HL-60 (cell line): Measurements from ENCODE around the gene ACVR1.

Experiments used
- DNase-seq, 2 experiments: peaks; one replicate each; pipeline ENCODE4 v3.0.0-alpha.2; 2010 to 2020; ENCODE audit warnings: low read depth in 1 of 2, low spot score in 1 of 2
- H3K27ac ChIP-seq: fragments of 250-450 bp; sonication (Bioruptor Pico); replicated peaks from 2 replicates; pipeline ENCODE4 v1.5.1; 2020; ENCODE audit warnings: mild to moderate bottlenecking, moderate library complexity
- H3K27me3 ChIP-seq: fragments of 250-450 bp; sonication (Bioruptor Pico); 2 replicates; pipeline ENCODE4 v1.5.1; 2021; ENCODE audit warnings: mild to moderate bottlenecking, moderate library complexity; ENCODE audit not compliant: insufficient read depth, poor library complexity, severe bottlenecking
- H3K4me3 ChIP-seq: replicated peaks from 2 replicates; pipeline ENCODE4 v1.5.1; 2011; ENCODE audit warnings: mild to moderate bottlenecking, control low read depth, low read length; ENCODE audit not compliant: insufficient read depth
- CTCF ChIP-seq: IDR thresholded peaks from one replicate; pipeline ENCODE4 v1.5.1; 2011; ENCODE audit warnings: low read length, control low read depth, inconsistent platforms; ENCODE audit not compliant: insufficient read depth
- GABPA ChIP-seq: IDR thresholded peaks from 2 replicates; pipeline ENCODE4 v1.6.1; 2012; ENCODE audit warnings: low read depth
- POLR2AphosphoS5 ChIP-seq: IDR thresholded peaks from 2 replicates; pipeline ENCODE4 v1.6.1; 2012; ENCODE audit warnings: low read depth
- REST ChIP-seq: IDR thresholded peaks from 2 replicates; pipeline ENCODE4 v1.6.1; 2012; ENCODE audit warnings: low read depth; ENCODE audit not compliant: insufficient replicate concordance
- SPI1 ChIP-seq: IDR thresholded peaks from 2 replicates; pipeline ENCODE4 v1.6.1; 2012; ENCODE audit warnings: low read depth, mild to moderate bottlenecking, borderline replicate concordance

The ACVR1 gene

GRCh38 chr2:157771234-157771633 lies 104.9 kb downstream of the ACVR1 start:
- no peak overlapping the region for H3K4me3 ChIP-seq
- no peak for DNase-seq

GRCh38 chr2:157769856-157770255 lies 106.3 kb downstream of the ACVR1 start:
- no peak for TF ChIP-seq REST
- no peak for TF ChIP-seq POLR2AphosphoS5
- no peak for TF ChIP-seq SPI1
- no peak for TF ChIP-seq GABPA
- no peak for TF ChIP-seq CTCF
- DNase-seq, result no peak
- Histone ChIP-seq H3K27ac (no peak overlapping the region), H3K27me3 (no peaks in the 10 kb centered on the region), H3K4me3 (no peak overlapping the region)

More at GRCh38 chr2:157771234-157771633, 104.9 kb downstream of the ACVR1 start:
- Histone ChIP-seq H3K27me3 (no peaks in the 10 kb centered on the region), H3K27ac (no peak overlapping the region)
- no peak for TF ChIP-seq CTCF
- TF ChIP-seq GABPA, result no peak
- no peak for TF ChIP-seq POLR2AphosphoS5
- no peak for TF ChIP-seq REST
- no peak for TF ChIP-seq SPI1

- no peak for TF ChIP-seq SPI1
- no peak for TF ChIP-seq REST
- no peak for TF ChIP-seq CTCF
- TF ChIP-seq POLR2AphosphoS5, result no peak
- TF ChIP-seq GABPA, result no peak
- DNase-seq, result peak in 1 of 2 experiments; percentile 8
- no peak overlapping the region for H3K4me3 ChIP-seq
- H3K27me3 ChIP-seq, result no peaks in the 10 kb centered on the region
- no peak overlapping the region for H3K27ac ChIP-seq
Observed at GRCh38 chr2:157764386-157764785, 111.7 kb downstream of the ACVR1 start.
